Esophagus squamous epithelium (tissue), 4 donors: ENCODE results near the gene USP35.

ENCODE experiments used
- CTCF ChIP-seq, 6 experiments: fragments of 450-650 bp in 4 of 6; fragments of 200-600 bp in 2 of 6; sonication (generic) in 2 of 6; IDR thresholded peaks; one replicate each; pipeline ENCODE4 v1.5.1; 2016 to 2019; ENCODE audit warnings: antibody characterized with exemption in 6 of 6, mild to moderate bottlenecking in 4 of 6, moderate library complexity in 4 of 6
- POLR2A ChIP-seq, 4 donors: fragments of 450-650 bp; IDR thresholded peaks; one replicate each; pipeline ENCODE4 v1.6.1; 2017; ENCODE audit warnings: antibody characterized with exemption in 4 of 4, mild to moderate bottlenecking in 4 of 4, moderate library complexity in 3 of 4

DNA sequence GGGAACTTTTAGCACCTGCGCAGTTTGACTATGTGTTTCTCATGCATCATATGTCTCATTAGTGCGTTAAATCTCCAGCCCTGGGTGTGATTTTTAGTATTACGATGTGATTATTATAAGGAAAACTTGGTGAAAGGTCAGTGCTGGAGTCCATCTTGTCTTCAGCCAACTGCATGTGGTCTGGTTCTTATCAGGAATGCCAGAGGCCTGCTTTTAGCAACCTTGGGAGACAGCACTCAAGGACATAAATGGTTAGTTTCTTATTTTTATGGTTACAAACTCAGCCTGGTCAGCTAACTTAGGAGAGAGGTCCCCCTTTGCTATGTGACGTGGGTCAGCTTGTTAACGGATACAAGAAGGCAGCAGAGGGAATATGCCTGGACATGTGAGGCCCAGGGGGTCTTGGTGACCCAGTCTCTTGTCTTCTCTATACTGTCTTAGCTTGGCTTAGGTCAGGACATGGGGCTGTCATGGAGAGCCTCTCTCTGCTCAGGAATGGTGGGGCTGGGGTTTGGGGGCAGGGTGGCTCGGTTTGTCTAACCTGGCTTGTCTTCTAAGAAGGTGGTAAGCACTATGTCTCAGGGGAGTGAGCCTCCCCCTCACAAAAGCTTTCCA, 21.8 kb upstream of the USP35 start:
- TF ChIP-seq CTCF (IDR thresholded peaks at IDR 0.05) (no peak), POLR2A (IDR thresholded peaks at IDR 0.05) (no peak)
